GM23338 (cell line): ENCODE data around the gene CD300C.

Experiments
- CREB1 ChIP-seq: fragments of 250-450 bp; sonication (Bioruptor Pico); IDR thresholded peaks from 2 replicates; pipeline ENCODE4 v1.5.0; 2020; ENCODE audit warnings: low read depth, mild to moderate bottlenecking, moderate library complexity
- CTCF ChIP-seq, 2 experiments: fragments of 200-600 bp in 1 of 2; sonication (generic) in 1 of 2; conservative IDR thresholded peaks; 2 replicates each; pipeline versions ENCODE4 v1.5.1 to v1.6.1; 2016 to 2017; ENCODE audit warnings: antibody characterized with exemption in 2 of 2, low read depth in 2 of 2, mild to moderate bottlenecking in 2 of 2, moderate library complexity in 1 of 2
- EZH2 ChIP-seq: fragments of 200-600 bp; sonication (generic); IDR thresholded peaks from one replicate; pipeline ENCODE4 v1.8.0; 2017; ENCODE audit warnings: antibody characterized with exemption, mild to moderate bottlenecking, low read depth; ENCODE audit not compliant: unreplicated experiment
- EZH2phosphoT487 ChIP-seq: fragments of 200-600 bp; sonication (generic); IDR thresholded peaks from one replicate; pipeline ENCODE4 v1.8.1; 2018; ENCODE audit warnings: antibody characterized with exemption; ENCODE audit not compliant: unreplicated experiment
- JUNB ChIP-seq: IDR thresholded peaks from one replicate; pipeline ENCODE4 v1.6.1; 2016; ENCODE audit warnings: antibody characterized with exemption; ENCODE audit not compliant: unreplicated experiment
- NANOG ChIP-seq: IDR thresholded peaks from 2 replicates; pipeline ENCODE4 v1.6.1; 2016; ENCODE audit warnings: antibody characterized with exemption, borderline replicate concordance
- POLR2AphosphoS5 ChIP-seq: IDR thresholded peaks from 2 replicates; pipeline ENCODE4 v1.6.1; 2016; ENCODE audit warnings: antibody characterized with exemption, low read depth
- REST ChIP-seq: IDR thresholded peaks from one replicate; pipeline ENCODE4 v1.6.1; 2018; ENCODE audit warnings: antibody characterized with exemption; ENCODE audit not compliant: unreplicated experiment
- STAT1 ChIP-seq: IDR thresholded peaks from one replicate; pipeline ENCODE4 v1.6.1; 2016; ENCODE audit warnings: antibody characterized with exemption; ENCODE audit not compliant: unreplicated experiment
- ZNF331 ChIP-seq: fragments of 250-450 bp; sonication (Bioruptor Pico); IDR thresholded peaks from 2 replicates; pipeline ENCODE4 v1.5.0; 2020; ENCODE audit warnings: low read depth, mild to moderate bottlenecking, moderate library complexity
- ZNF462 ChIP-seq: fragments of 250-450 bp; sonication (Bioruptor Pico); IDR thresholded peaks from 2 replicates; pipeline ENCODE4 v1.5.0; 2020; ENCODE audit warnings: mild to moderate bottlenecking, moderate library complexity

- TF ChIP-seq JUNB (no peak), CTCF (conservative IDR thresholded peaks at IDR 0.05; ENCODE audit: low read depth in 2 of 2) (no peak), EZH2 (no peak), POLR2AphosphoS5 (no peak), EZH2phosphoT487 (no peak), CREB1 (CRISPR knock-in tag) (no peak), REST (no peak), NANOG (no peak), ZNF331 (CRISPR knock-in tag) (no peak), STAT1 (no peak), ZNF462 (CRISPR knock-in tag) (no peak)
Measured at GRCh38 chr17:74563358-74563757, 17.4 kb upstream of the CD300C start.
